Neuronal stem cell (in vitro differentiated cells): ENCODE data around the gene TWSG1. TPM values are rescaled to one million over a fixed set of nuclear protein-coding genes. Genes with fewer than 3 reads are reported as not detected.

ENCODE experiments used
- DNase-seq: peaks from one replicate; pipeline ENCODE4 v3.0.0-alpha.2; 2013; ENCODE audit warnings: low spot score
- H2AFZ ChIP-seq: one replicate; pipeline ENCODE4 v1.6.1; 2013; ENCODE audit warnings: mild to moderate bottlenecking, low read length, inconsistent platforms
- H2AK5ac ChIP-seq: 2 replicates; pipeline ENCODE4 v1.6.1; 2013; ENCODE audit warnings: low read depth, mild to moderate bottlenecking, inconsistent platforms, low read length, moderate library complexity, mixed read lengths
- H2BK120ac ChIP-seq: 2 replicates; pipeline ENCODE4 v1.6.1; 2013; ENCODE audit warnings: low read depth, mild to moderate bottlenecking, inconsistent platforms, low read length, moderate library complexity, mixed read lengths
- H2BK12ac ChIP-seq: one replicate; pipeline ENCODE4 v1.6.1; 2013; ENCODE audit warnings: low read length, inconsistent platforms
- H2BK15ac ChIP-seq: 2 replicates; pipeline ENCODE4 v1.6.1; 2013; ENCODE audit warnings: mild to moderate bottlenecking, low read length, inconsistent platforms, mixed read lengths
- H2BK5ac ChIP-seq: one replicate; pipeline ENCODE4 v1.6.1; 2013; ENCODE audit warnings: inconsistent platforms, mild to moderate bottlenecking, low read length, moderate library complexity
- H3K14ac ChIP-seq: one replicate; pipeline ENCODE4 v1.6.1; 2013; ENCODE audit warnings: low read length, inconsistent platforms
- H3K18ac ChIP-seq: 2 replicates; pipeline ENCODE4 v1.6.1; 2013; ENCODE audit warnings: low read length, inconsistent platforms
- H3K23ac ChIP-seq: 2 replicates; pipeline ENCODE4 v1.6.1; 2013; ENCODE audit warnings: low read depth, mild to moderate bottlenecking, mixed read lengths, low read length, inconsistent platforms; ENCODE audit not compliant: poor library complexity
- H3K27ac ChIP-seq: replicated peaks from 3 replicates; pipeline ENCODE4 v1.5.1; 2013; ENCODE audit warnings: low read length, inconsistent platforms
- H3K27me3 ChIP-seq, 3 experiments: 2 replicates each; pipeline ENCODE4 v1.6.1; 2013; ENCODE audit warnings: low read length in 3 of 3, mild to moderate bottlenecking in 2 of 3, inconsistent platforms in 1 of 3, low read depth in 1 of 3, mixed read lengths in 1 of 3, moderate library complexity in 1 of 3; ENCODE audit not compliant: control insufficient read depth in 3 of 3, insufficient read depth in 3 of 3
- H3K36me3 ChIP-seq, 2 donors: replicated peaks in 1 of 2; 2 replicates each; pipeline ENCODE4 v1.6.1; 2013; ENCODE audit warnings: low read length in 2 of 2; ENCODE audit not compliant: control insufficient read depth in 2 of 2, insufficient read depth in 2 of 2
- H3K4ac ChIP-seq: 2 replicates; pipeline ENCODE4 v1.6.1; 2013; ENCODE audit warnings: inconsistent platforms, mild to moderate bottlenecking, low read length, moderate library complexity
- H3K4me1 ChIP-seq, 2 donors: 1 replicate in 1 of 2; 2 replicates in 1 of 2; pipeline ENCODE4 v1.6.1; 2013; ENCODE audit warnings: low read length in 2 of 2, low read depth in 1 of 2; ENCODE audit not compliant: control insufficient read depth in 2 of 2, insufficient read depth in 1 of 2
- H3K4me2 ChIP-seq: one replicate; pipeline ENCODE4 v1.6.1; 2013; ENCODE audit warnings: mild to moderate bottlenecking, low read length, inconsistent platforms; ENCODE audit not compliant: insufficient read depth, poor library complexity, severe bottlenecking
- H3K4me3 ChIP-seq, 2 donors: 2 replicates each; pipeline ENCODE4 v1.5.1; 2013; ENCODE audit warnings: low read length in 2 of 2, mild to moderate bottlenecking in 2 of 2, inconsistent platforms in 1 of 2, moderate library complexity in 1 of 2
- H3K79me1 ChIP-seq: one replicate; pipeline ENCODE4 v1.6.1; 2013; ENCODE audit warnings: low read depth, mild to moderate bottlenecking, inconsistent platforms, low read length, moderate library complexity
- H3K9ac ChIP-seq: one replicate; pipeline ENCODE4 v1.6.1; 2013; ENCODE audit warnings: mild to moderate bottlenecking, low read depth, low read length, inconsistent platforms; ENCODE audit not compliant: poor library complexity
- H3K9me3 ChIP-seq, 2 donors: replicated peaks in 1 of 2; 2 replicates each; pipeline versions ENCODE3 to v1.6.1; 2013; ENCODE audit warnings: low read length in 2 of 2, mild to moderate bottlenecking in 2 of 2, inconsistent platforms in 1 of 2, low read depth in 1 of 2, mixed read lengths in 1 of 2, moderate library complexity in 1 of 2; ENCODE audit not compliant: control insufficient read depth in 2 of 2, insufficient read depth in 1 of 2
- H4K8ac ChIP-seq: one replicate; pipeline ENCODE4 v1.6.1; 2013; ENCODE audit warnings: low read depth, mild to moderate bottlenecking, inconsistent platforms, low read length, moderate library complexity
- H4K91ac ChIP-seq: one replicate; pipeline ENCODE4 v1.6.1; 2013; ENCODE audit warnings: low read length, low read depth, mild to moderate bottlenecking, inconsistent platforms; ENCODE audit not compliant: poor library complexity
- WGBS, 2 donors: extraction: QIAGEN DNeasy Blood & Tissue Kit; methylation state at CpG; one replicate each; pipeline ENCODE4 v1.1.7; 2013; ENCODE audit warnings: missing lambda C conversion rate in 2 of 2, mixed read lengths in 1 of 2; ENCODE audit not compliant: insufficient read length in 2 of 2, insufficient replicate concordance in 1 of 2; ENCODE audit errors: extremely low coverage in 2 of 2; 5-methylcytosine and 5-hydroxymethylcytosine counted together
- polyA plus RNA-seq, 2 experiments: library from polyadenylated mRNA; stranded (reverse); fragments of 200-250 nt; gene quantifications; one replicate each; pipeline ENCODE4 v1.2.3, GENCODE V29; 2013

The TWSG1 gene
- polyA plus RNA-seq (2013, experiment 1 of 2), result 38.2 TPM
- 39.6 TPM for polyA plus RNA-seq (2013, experiment 2 of 2)

DNA sequence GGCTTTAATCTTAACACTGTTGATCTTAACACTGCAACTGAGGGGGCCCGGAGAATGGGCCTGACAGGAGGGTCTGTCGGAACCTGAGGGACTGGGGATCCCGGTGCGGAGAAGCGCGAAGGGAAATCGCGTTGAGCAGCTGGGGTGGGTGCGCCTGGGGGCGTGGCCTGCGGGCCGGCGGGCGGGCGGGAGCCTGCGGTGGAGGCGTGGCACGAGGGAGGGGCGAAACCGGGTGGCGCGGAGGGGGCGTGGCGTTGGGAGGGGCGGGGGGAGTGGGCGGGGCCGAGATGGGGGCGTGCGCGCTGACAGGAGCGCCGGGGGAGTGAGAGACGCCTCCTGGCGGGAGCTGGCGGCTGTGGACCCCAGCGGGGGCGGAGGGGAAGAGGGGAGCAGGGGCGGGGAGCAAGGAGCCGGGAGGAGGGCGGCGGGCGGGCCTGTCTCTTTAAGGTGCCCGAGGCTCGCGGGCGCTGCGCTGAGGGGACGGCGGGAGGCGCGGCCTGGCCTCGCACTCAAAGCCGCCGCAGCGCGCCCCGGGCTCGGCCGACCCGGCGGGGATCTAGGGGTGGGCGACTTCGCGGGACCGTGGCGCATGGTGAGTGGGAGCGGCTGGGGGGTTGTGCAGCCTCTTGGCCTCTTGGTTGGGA is at the start of gene TWSG1:
Gene TWSG1 (plus strand): TSS at position 445 of the 644 bp plus-strand sequence. CDS start 2,457 bp downstream, outside the sequence.
- Histone ChIP-seq H4K8ac (no peak within 1 kb of the TSS), H3K79me1 (peaks cover 3% of the 10 kb centered on the region), H2AK5ac (no peak within 1 kb of the TSS), H2BK15ac (peak within 1 kb of the TSS; percentile 89), H3K4ac (no peak within 1 kb of the TSS), H3K27ac (peak within 1 kb of the TSS; percentile 31), H2BK5ac (no peak within 1 kb of the TSS), H3K14ac (peak within 1 kb of the TSS; percentile 94), H3K4me2 (peak within 1 kb of the TSS; percentile 69), H3K36me3 (peaks cover 3 to 30% of the 10 kb centered on the region in 2 donors), H4K91ac (no peak within 1 kb of the TSS), H3K4me3 (peak within 1 kb of the TSS; percentile 83 to 94), H2BK120ac (no peak within 1 kb of the TSS), H3K9me3 (peaks cover 0 to 6% of the 10 kb centered on the region in 2 donors), H3K23ac (peak within 1 kb of the TSS; percentile 85), H2BK12ac (no peak within 1 kb of the TSS), H3K27me3 (no peaks in the 10 kb centered on the region), H3K9ac (peak within 1 kb of the TSS; percentile 90), H3K4me1 (peaks cover 0 to 5% of the 10 kb centered on the region in 2 donors), H3K18ac (peak within 1 kb of the TSS; percentile 97), H2AFZ (peak within 1 kb of the TSS; percentile 98)
- peak; percentile 92 for DNase-seq
- WGBS, 2 donors, result no CpG with 5 or more reads among the region's 67 CpGs

DNA sequence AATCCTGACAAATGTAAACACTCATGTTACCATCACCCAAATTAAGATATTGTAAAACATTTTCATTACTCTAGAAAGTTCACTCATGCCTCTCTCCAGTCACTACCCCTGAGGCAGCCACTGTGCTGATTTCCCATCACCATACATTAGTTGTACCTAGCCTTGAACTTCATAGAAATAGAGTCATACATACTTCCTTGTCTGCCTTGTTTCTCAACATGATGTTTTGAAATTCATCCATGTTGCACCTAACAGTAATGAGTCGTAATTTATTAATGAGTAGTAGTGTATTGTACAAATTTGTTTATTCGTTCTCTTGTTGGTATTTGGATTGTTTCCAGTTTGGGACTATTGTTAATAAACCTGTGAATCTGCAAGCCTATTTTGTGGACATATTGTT is 49.0 kb upstream of the TWSG1 start:
- Histone ChIP-seq H3K9ac (no peak overlapping the region), H3K4me3 (no peak overlapping the region), H2AK5ac (no peak overlapping the region), H3K4me2 (no peak overlapping the region), H2AFZ (no peak overlapping the region), H3K14ac (no peak overlapping the region), H2BK5ac (no peak overlapping the region), H4K91ac (no peak overlapping the region), H3K36me3 (peaks cover 0 to 11% of the 10 kb centered on the region in 2 donors), H3K23ac (no peak overlapping the region), H3K27me3 (no peaks in the 10 kb centered on the region), H3K4me1 (no peaks in the 10 kb centered on the region), H2BK120ac (no peak overlapping the region), H3K79me1 (no peaks in the 10 kb centered on the region), H3K4ac (no peak overlapping the region), H3K9me3 (peaks cover 0 to under 1% of the 10 kb centered on the region in 2 donors), H2BK15ac (no peak overlapping the region), H2BK12ac (no peak overlapping the region), H3K27ac (no peak overlapping the region), H4K8ac (no peak overlapping the region), H3K18ac (no peak overlapping the region)
- DNase-seq, result no peak
- WGBS, 2 donors, result no CpG with 5 or more reads among the region's 2 CpGs

DNA sequence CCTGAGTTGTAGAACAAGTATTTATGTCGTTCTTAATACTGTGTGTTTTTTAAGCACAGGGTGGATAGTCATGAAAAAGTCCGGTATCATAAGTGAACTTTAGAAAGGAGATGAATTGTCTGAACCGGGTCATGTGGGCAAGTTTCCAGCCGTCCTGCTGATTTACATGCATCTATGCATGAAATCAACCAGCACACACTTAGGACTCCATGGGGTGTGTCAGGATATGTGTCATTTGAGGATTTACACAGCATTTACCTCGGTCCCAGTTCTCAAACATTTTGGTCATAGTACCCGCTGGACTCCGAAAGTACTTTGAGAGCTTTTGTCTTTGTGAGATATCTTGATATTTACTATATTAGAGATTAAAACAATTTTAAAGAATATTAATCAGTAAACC is 47.5 kb upstream of the TWSG1 start:
- Histone ChIP-seq H4K8ac (no peak overlapping the region), H3K36me3 (peaks cover 0 to 2% of the 10 kb centered on the region in 2 donors), H3K4ac (no peak overlapping the region), H3K9ac (no peak overlapping the region), H2BK12ac (no peak overlapping the region), H2BK120ac (no peak overlapping the region), H3K14ac (no peak overlapping the region), H4K91ac (no peak overlapping the region), H3K27me3 (no peaks in the 10 kb centered on the region), H2BK5ac (no peak overlapping the region), H2AFZ (no peak overlapping the region), H3K9me3 (peaks cover 0 to 7% of the 10 kb centered on the region in 2 donors), H3K79me1 (no peaks in the 10 kb centered on the region), H3K4me1 (no peaks in the 10 kb centered on the region), H3K4me2 (no peak overlapping the region), H3K23ac (no peak overlapping the region), H2AK5ac (no peak overlapping the region), H3K4me3 (no peak overlapping the region), H3K27ac (no peak overlapping the region), H3K18ac (no peak overlapping the region), H2BK15ac (no peak overlapping the region)
- WGBS, 2 donors, result no CpG with 5 or more reads among the region's 7 CpGs
- no peak for DNase-seq

DNA sequence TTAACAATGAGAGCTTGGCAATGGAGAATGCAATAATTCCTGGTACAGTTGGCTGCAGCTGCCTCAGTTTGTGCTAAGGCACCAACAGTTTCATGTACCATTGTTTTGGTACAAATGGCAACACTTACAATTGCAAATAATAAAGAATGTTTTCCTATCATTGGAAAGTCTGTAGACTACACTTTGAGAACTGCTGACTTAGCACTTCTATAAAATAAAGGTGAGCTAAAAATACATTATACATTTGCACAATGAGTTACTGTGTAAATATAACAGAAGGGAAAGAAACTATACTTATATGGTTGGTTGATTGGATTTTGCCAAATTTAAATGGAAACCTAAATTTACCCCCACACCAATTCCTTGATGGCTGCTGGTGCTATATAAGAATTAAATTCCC is 44.9 kb upstream of the TWSG1 start:
- no peak overlapping the region for H3K23ac ChIP-seq
- no peak for DNase-seq
- no peak overlapping the region for H2BK5ac ChIP-seq
- H2BK15ac ChIP-seq, result no peak overlapping the region
- no peak overlapping the region for H4K91ac ChIP-seq
- H3K4me3 ChIP-seq, result no peak overlapping the region
- H3K4ac ChIP-seq, result no peak overlapping the region
- no peak overlapping the region for H3K27ac ChIP-seq
- no peaks in the 10 kb centered on the region for H3K79me1 ChIP-seq
- H3K9ac ChIP-seq, result no peak overlapping the region
- no peak overlapping the region for H2BK120ac ChIP-seq
- H2AK5ac ChIP-seq, result no peak overlapping the region
- H3K18ac ChIP-seq, result no peak overlapping the region
- no peaks in the 10 kb centered on the region for H3K4me1 ChIP-seq
- no peaks in the 10 kb centered on the region for H3K27me3 ChIP-seq
- no peak overlapping the region for H3K14ac ChIP-seq
- no peak overlapping the region for H3K4me2 ChIP-seq
- no peaks in the 10 kb centered on the region for H3K36me3 ChIP-seq
- no peak overlapping the region for H4K8ac ChIP-seq
- peaks cover 8 to 10% of the 10 kb centered on the region in 2 donors for H3K9me3 ChIP-seq
- H2AFZ ChIP-seq, result no peak overlapping the region
- no peak overlapping the region for H2BK12ac ChIP-seq
